Astrocyte (in vitro differentiated cells and primary cell): ENCODE measurements around the gene TNFAIP2. TPM values are rescaled to one million over a fixed set of nuclear protein-coding genes. Genes with fewer than 3 reads are reported as not detected.

Experiments
- DNase-seq: peaks from one replicate; pipeline ENCODE4 v3.0.0-alpha.2; 2010; ENCODE audit warnings: low read depth
- FAIRE-seq: peaks from 2 replicates; lab custom pipeline; 2011; peaks lifted over from hg19 to GRCh38; lab: Jason Lieb, UNC
- H2AFZ ChIP-seq: 2 replicates; pipeline ENCODE4 v1.6.0; 2012; ENCODE audit warnings: low read depth, low read length, inconsistent platforms
- H3K27ac ChIP-seq: 2 replicates; pipeline ENCODE4 v1.5.1; 2011; ENCODE audit warnings: low read depth, low read length, inconsistent platforms
- H3K27me3 ChIP-seq: 2 replicates; pipeline ENCODE4 v1.6.0; 2011; ENCODE audit warnings: low read length, inconsistent platforms; ENCODE audit not compliant: insufficient read depth
- H3K36me3 ChIP-seq: 2 replicates; pipeline ENCODE4 v1.5.1; 2011; ENCODE audit warnings: low read length, inconsistent platforms; ENCODE audit not compliant: insufficient read depth
- H3K4me1 ChIP-seq: 2 replicates; pipeline ENCODE4 v1.5.1; 2011; ENCODE audit warnings: low read length, inconsistent platforms; ENCODE audit not compliant: insufficient read depth
- H3K4me2 ChIP-seq: 2 replicates; pipeline ENCODE4 v1.6.0; 2012; ENCODE audit warnings: low read length, inconsistent platforms
- H3K4me3 ChIP-seq: 2 replicates; pipeline ENCODE4 v1.5.1; 2011; ENCODE audit warnings: low read depth, mild to moderate bottlenecking, low read length, inconsistent platforms; ENCODE audit not compliant: insufficient read depth
- H3K79me2 ChIP-seq: 2 replicates; pipeline ENCODE4 v1.6.0; 2012; ENCODE audit warnings: mild to moderate bottlenecking, low read length, inconsistent platforms; ENCODE audit not compliant: insufficient read depth
- H3K9ac ChIP-seq: 2 replicates; pipeline ENCODE4 v1.6.0; 2012; ENCODE audit warnings: mild to moderate bottlenecking, low read length, inconsistent platforms
- H3K9me3 ChIP-seq: 2 replicates; pipeline ENCODE4 v1.5.1; 2012; ENCODE audit warnings: low read depth, mild to moderate bottlenecking, low read length, inconsistent platforms; ENCODE audit not compliant: insufficient read depth
- H4K20me1 ChIP-seq: 2 replicates; pipeline ENCODE4 v1.6.0; 2012; ENCODE audit warnings: low read length, inconsistent platforms; ENCODE audit not compliant: insufficient read depth
- H3K27ac Mint-ChIP-seq: one replicate; pipeline ENCODE4 v1.8.0; 2021; ENCODE audit warnings: mild to moderate bottlenecking, mixed read lengths; ENCODE audit not compliant: unreplicated experiment
- H3K27me3 Mint-ChIP-seq: one replicate; pipeline ENCODE4 v1.8.0; 2021; ENCODE audit warnings: low read depth, mixed read lengths; ENCODE audit not compliant: unreplicated experiment
- H3K36me3 Mint-ChIP-seq: one replicate; pipeline ENCODE4 v1.8.0; 2021; ENCODE audit warnings: low read depth, mixed read lengths; ENCODE audit not compliant: unreplicated experiment
- H3K4me1 Mint-ChIP-seq: one replicate; pipeline ENCODE4 v1.8.0; 2021; ENCODE audit warnings: low read depth, mixed read lengths; ENCODE audit not compliant: unreplicated experiment
- H3K4me3 Mint-ChIP-seq: one replicate; pipeline ENCODE4 v1.8.0; 2021; ENCODE audit warnings: mild to moderate bottlenecking, moderate library complexity, mixed read lengths; ENCODE audit not compliant: unreplicated experiment
- H3K9me3 Mint-ChIP-seq: one replicate; pipeline ENCODE4 v1.8.0; 2021; ENCODE audit warnings: mild to moderate bottlenecking, mixed read lengths; ENCODE audit not compliant: unreplicated experiment
- EZH2 ChIP-seq: IDR thresholded peaks from 2 replicates; pipeline ENCODE4 v1.6.1; 2012; ENCODE audit warnings: mild to moderate bottlenecking, low read length, inconsistent platforms; ENCODE audit not compliant: insufficient read depth
- total RNA-seq: library from RNA; stranded (reverse); gene quantifications from 2 replicates; pipeline ENCODE4 v1.2.1, GENCODE V29; 2021
- TF ChIP-seq, protein P1 (sequence below): IDR thresholded peaks from 2 replicates; pipeline ENCODE4 v1.5.1; 2011; ENCODE audit warnings: low read depth, mild to moderate bottlenecking, inconsistent platforms, low read length, moderate library complexity; ENCODE audit not compliant: insufficient read depth

TNFAIP2 gene
- total RNA-seq, 1 donor from 2014 or later: 29.5 TPM

DNA sequence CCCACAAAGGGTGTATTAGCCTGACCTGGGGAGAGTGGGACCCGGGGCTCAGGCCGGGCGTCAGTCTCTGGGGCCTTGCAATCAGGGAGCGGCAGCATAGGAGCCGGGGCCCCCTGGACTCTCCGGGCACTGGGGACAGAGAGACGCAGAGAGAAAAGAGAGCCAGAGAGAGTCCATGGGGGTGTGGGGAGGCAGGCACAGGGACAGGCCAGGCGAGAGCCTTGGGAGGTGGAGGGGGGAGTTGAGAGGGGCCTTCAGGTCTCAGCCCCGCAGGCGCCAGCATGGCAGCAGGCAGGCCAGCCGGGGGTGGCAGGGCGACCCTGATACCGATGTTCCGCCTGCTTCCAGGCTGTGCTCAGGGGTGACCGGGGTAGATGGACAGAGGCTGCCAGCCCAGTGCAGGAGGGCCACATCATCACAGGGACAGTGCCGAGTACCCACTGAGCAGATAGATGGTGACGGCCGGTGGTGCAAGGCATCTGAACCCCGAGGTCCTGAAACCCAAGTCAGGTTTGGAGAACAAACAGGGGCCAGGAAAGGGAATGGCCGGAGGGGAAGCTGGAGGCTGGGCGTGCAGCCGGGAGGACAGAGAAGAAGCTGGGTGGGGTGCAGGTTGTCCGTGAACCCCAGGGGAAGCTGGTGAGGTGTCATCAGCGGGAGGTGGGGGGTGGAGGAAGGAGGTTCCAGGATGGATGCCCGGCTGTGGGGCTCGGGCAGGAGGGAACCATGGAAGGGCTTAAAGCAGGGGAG lies 25.8 kb upstream of the TNFAIP2 start:
- no peak for FAIRE-seq
- no peaks in the 10 kb centered on the region for H3K4me1 ChIP-seq

DNA sequence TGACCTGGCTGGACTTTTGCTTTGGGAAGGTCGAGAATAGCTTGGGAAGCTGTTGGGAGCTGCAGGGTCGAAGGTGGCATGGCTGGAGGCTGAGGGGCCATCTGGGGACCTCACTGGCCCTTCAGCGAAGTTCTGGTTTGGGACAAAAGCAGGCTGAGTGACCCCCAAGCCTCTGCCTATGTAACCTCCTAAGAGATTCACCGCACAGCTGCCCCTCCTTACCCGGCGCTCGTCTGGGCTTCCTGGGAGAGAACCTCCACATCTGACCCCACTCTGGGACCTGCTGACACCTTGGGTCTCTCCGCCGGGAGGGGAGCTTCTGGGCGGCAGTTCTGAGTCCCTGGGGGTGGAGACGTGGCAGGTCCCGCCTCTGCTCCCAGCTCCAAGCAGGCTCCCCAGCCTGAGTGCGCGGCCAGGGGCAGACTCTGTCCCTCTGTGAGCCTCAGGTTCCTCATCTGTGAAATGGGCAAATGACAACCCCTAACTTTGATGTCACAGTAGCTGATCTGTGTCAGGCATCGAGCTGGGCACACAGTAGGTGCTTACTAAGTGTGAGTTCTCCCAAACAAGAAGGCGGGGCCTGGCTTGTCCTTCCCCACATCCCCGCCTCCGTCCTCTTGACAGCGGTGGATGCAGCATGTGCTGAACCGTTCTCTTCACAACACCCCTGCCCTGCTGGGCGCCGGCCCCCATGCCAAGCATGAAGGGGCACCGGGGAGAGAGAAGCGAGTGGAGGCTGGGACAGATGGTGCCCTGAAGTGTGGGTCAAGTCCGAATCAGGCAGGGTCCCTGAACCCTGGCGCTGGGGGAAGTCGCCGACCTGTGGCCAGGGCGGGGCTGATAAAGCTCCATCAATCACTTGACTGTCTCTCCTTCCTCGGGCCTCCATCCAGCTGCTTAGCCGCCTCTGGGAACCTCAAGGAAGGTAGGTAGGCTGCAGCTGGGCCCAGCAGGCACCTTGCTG lies 25.0 kb upstream of the TNFAIP2 start:
- Mint-ChIP-seq H3K27me3 (peaks cover 35% of the 10 kb centered on the region), H3K36me3 (no peaks in the 10 kb centered on the region), H3K9me3 (peaks cover 8% of the 10 kb centered on the region), H3K4me3 (no peak overlapping the region), H3K27ac (no peak overlapping the region), H3K4me1 (peaks cover 2% of the 10 kb centered on the region)
- H3K9me3 ChIP-seq: no peaks in the 10 kb centered on the region
- H4K20me1 ChIP-seq: no peaks in the 10 kb centered on the region
- H3K9ac ChIP-seq: no peak overlapping the region
- DNase-seq (no peak), FAIRE-seq (no peak)
- H3K4me2 ChIP-seq: no peak overlapping the region
- H3K27me3 ChIP-seq: peaks cover 41% of the 10 kb centered on the region
- H3K4me3 ChIP-seq: no peak overlapping the region
- no peak for TF ChIP-seq EZH2
- TF ChIP-seq, protein P1, sequence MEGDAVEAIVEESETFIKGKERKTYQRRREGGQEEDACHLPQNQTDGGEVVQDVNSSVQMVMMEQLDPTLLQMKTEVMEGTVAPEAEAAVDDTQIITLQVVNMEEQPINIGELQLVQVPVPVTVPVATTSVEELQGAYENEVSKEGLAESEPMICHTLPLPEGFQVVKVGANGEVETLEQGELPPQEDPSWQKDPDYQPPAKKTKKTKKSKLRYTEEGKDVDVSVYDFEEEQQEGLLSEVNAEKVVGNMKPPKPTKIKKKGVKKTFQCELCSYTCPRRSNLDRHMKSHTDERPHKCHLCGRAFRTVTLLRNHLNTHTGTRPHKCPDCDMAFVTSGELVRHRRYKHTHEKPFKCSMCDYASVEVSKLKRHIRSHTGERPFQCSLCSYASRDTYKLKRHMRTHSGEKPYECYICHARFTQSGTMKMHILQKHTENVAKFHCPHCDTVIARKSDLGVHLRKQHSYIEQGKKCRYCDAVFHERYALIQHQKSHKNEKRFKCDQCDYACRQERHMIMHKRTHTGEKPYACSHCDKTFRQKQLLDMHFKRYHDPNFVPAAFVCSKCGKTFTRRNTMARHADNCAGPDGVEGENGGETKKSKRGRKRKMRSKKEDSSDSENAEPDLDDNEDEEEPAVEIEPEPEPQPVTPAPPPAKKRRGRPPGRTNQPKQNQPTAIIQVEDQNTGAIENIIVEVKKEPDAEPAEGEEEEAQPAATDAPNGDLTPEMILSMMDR: no peak
- H3K27ac ChIP-seq: no peak overlapping the region
- no peaks in the 10 kb centered on the region for H3K4me1 ChIP-seq
- no peaks in the 10 kb centered on the region for H3K79me2 ChIP-seq
- H2AFZ ChIP-seq: no peak overlapping the region
- no peaks in the 10 kb centered on the region for H3K36me3 ChIP-seq

More for the DNA sequence above, 25.8 kb upstream of the TNFAIP2 start:
- peaks cover 8% of the 10 kb centered on the region for H3K9me3 Mint-ChIP-seq
- DNase-seq: no peak
- Histone ChIP-seq H4K20me1 (no peaks in the 10 kb centered on the region), H3K4me3 (no peak overlapping the region), H3K79me2 (no peaks in the 10 kb centered on the region), H3K9me3 (no peaks in the 10 kb centered on the region), H2AFZ (no peak overlapping the region), H3K27me3 (peaks cover 34% of the 10 kb centered on the region), H3K36me3 (no peaks in the 10 kb centered on the region), H3K9ac (no peak overlapping the region), H3K27ac (no peak overlapping the region), H3K4me2 (no peak overlapping the region)
- peaks cover 2% of the 10 kb centered on the region for H3K4me1 Mint-ChIP-seq
- H3K36me3 Mint-ChIP-seq: no peaks in the 10 kb centered on the region
- H3K27me3 Mint-ChIP-seq: peaks cover 31% of the 10 kb centered on the region
- H3K27ac Mint-ChIP-seq: no peak overlapping the region
- TF ChIP-seq, protein P1: no peak
- TF ChIP-seq EZH2: no peak
- H3K4me3 Mint-ChIP-seq: no peak overlapping the region
